AG04450 (cell line): ENCODE results near the gene ABHD5. TPM values are rescaled to one million over a fixed set of nuclear protein-coding genes. Genes with fewer than 3 reads are reported as not detected.

Source experiments
- CTCF ChIA-PET: fragments of 300-600, 350-600 bp; formaldehyde crosslinking; extraction: SDS; loops from one replicate; lab custom pipeline; 2022; ENCODE audit warnings: antibody characterized with exemption, inconsistent platforms; lab: Charles Lee
- POLR2A ChIA-PET: fragments of 350-600 bp; formaldehyde crosslinking; extraction: SDS; loops from one replicate; lab custom pipeline; 2021; ENCODE audit warnings: antibody characterized with exemption, inconsistent platforms; lab: Yijun Ruan, JAX
- DNase-seq: peaks from one replicate; pipeline ENCODE4 v3.0.0-alpha.2; 2011; ENCODE audit warnings: low read depth, low spot score
- H3K27ac ChIP-seq: one replicate; pipeline ENCODE4 v1.5.1; 2012; ENCODE audit warnings: low read depth, low read length, control low read depth
- H3K27me3 ChIP-seq: one replicate; pipeline ENCODE4 v1.6.0; 2012; ENCODE audit warnings: low read length; ENCODE audit not compliant: control insufficient read depth, insufficient read depth
- H3K4me3 ChIP-seq: 2 replicates; pipeline ENCODE4 v1.5.1; 2011; ENCODE audit warnings: mild to moderate bottlenecking, low read depth, low read length, control low read depth
- H3K9me3 ChIP-seq: 2 replicates; pipeline ENCODE4 v1.5.1; 2012; ENCODE audit warnings: low read length; ENCODE audit not compliant: control insufficient read depth, insufficient read depth
- polyA plus RNA-seq: library from polyadenylated mRNA; depleted of rRNA; stranded (reverse); fragments of >200 nt; gene quantifications from 2 replicates; pipeline ENCODE4 v1.2.3, GENCODE V29; 2011
- TF ChIP-seq, protein P1 (sequence below): IDR thresholded peaks from 2 replicates; pipeline ENCODE4 v1.5.1; 2011; ENCODE audit warnings: low read depth, low read length, control low read depth, inconsistent platforms

ABHD5 gene
- polyA plus RNA-seq, 1 experiment: 88.7 TPM

DNA sequence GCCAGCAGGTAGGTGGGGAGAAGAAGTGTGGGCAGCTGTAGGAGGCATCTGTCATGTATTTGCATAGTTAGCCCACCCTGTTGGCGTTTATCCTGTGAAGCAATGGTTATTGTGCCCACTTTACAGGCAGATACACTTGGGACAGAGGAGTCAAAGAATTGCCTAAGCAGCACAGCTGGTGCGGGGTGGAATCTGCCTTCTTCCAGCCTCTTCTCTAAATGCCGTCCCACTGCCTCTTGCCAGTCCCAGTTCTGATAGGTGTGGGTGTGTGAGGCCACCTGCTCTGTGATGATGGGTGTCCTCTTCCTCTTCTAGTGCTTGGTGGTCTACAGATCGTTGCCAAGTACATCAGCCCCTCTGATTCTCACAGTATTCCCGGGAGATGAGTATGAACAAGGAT lies 80.9 kb downstream of the ABHD5 start:
- ChIA-PET CTCF (no interaction called here), POLR2A (no interaction called here)
- Histone ChIP-seq H3K9me3 (no peaks in the 10 kb centered on the region), H3K27me3 (peaks cover 5% of the 10 kb centered on the region), H3K27ac (no peak overlapping the region), H3K4me3 (no peak overlapping the region)
- TF ChIP-seq, protein P1, sequence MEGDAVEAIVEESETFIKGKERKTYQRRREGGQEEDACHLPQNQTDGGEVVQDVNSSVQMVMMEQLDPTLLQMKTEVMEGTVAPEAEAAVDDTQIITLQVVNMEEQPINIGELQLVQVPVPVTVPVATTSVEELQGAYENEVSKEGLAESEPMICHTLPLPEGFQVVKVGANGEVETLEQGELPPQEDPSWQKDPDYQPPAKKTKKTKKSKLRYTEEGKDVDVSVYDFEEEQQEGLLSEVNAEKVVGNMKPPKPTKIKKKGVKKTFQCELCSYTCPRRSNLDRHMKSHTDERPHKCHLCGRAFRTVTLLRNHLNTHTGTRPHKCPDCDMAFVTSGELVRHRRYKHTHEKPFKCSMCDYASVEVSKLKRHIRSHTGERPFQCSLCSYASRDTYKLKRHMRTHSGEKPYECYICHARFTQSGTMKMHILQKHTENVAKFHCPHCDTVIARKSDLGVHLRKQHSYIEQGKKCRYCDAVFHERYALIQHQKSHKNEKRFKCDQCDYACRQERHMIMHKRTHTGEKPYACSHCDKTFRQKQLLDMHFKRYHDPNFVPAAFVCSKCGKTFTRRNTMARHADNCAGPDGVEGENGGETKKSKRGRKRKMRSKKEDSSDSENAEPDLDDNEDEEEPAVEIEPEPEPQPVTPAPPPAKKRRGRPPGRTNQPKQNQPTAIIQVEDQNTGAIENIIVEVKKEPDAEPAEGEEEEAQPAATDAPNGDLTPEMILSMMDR: no peak
- DNase-seq: no peak

DNA sequence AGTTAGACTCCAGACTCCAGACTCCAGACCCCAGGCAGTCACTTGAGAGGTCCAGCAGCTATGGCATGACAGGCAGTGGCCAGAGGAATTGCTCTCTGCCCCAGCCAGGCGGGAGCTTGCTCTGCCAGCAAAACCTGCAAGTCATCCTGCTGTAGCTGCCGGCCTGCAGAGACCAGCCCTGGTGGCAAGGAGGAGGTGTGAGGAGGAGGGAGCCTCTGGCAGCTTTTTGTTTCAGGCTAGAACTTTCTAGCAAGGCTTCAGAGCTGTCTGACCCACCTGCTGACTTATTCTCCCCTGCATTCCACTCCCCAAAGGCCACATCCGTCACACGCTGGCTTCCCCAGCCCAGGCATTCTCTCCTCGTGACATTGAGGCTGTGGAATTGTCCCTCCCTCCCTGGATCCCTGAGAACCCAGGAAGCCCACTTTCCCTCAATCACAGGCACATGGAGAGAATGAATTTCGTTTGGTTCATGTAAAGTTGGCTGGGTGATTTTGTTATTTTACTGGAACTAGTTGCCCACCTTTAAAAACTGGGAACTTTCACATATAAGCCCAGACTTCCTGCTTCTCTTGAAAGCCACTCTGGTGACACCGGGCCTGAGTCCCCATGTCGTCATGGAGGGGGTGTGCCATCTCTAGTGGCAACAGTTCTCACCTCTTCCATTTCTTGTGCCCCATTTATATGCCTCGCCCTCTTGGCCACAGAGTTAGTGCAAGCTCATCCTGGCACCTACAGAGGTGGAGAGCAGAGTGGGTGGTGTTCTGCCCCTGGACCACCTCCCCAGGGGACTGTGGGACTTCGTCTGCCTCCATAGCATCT lies 82.7 kb downstream of the ABHD5 start:
- H3K27me3 ChIP-seq: peaks cover 5% of the 10 kb centered on the region
- ChIA-PET POLR2A (no interaction called here), CTCF (interaction anchor here (0.5 kb wide), 1 partner anchor 121 kb away, joined by 3 read pairs; no protein-coding TSS in a partner anchor)
- no peak for DNase-seq
- H3K27ac ChIP-seq: no peak overlapping the region
- H3K9me3 ChIP-seq: no peaks in the 10 kb centered on the region
- TF ChIP-seq, protein P1: no peak
- no peak overlapping the region for H3K4me3 ChIP-seq

DNA sequence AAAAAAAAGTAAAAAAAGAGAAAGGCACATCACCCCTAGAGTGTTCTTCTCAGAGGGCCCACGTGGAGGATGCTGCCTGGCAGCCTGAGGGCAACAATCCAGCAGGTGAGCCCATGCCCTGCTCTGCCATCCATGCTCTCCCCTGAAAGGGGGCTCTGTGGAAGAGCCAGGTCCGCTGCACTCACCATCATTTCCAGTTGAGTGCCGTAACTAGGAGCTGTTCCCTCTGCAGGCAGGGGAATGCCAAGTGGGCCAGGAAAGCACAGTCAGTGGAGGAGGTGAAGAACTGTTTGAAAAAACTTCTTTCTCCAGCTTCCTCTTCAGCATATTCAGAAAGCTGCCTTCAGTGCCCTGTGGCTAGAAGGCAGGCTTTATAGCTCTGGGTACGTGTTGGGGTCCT lies 84.1 kb downstream of the ABHD5 start:
- H3K27me3 ChIP-seq: peaks cover 5% of the 10 kb centered on the region
- ChIA-PET CTCF (no interaction called here), POLR2A (no interaction called here)
- no peak for DNase-seq
- H3K9me3 ChIP-seq: no peaks in the 10 kb centered on the region
- TF ChIP-seq, protein P1: no peak
- H3K4me3 ChIP-seq: no peak overlapping the region
- H3K27ac ChIP-seq: no peak overlapping the region

DNA sequence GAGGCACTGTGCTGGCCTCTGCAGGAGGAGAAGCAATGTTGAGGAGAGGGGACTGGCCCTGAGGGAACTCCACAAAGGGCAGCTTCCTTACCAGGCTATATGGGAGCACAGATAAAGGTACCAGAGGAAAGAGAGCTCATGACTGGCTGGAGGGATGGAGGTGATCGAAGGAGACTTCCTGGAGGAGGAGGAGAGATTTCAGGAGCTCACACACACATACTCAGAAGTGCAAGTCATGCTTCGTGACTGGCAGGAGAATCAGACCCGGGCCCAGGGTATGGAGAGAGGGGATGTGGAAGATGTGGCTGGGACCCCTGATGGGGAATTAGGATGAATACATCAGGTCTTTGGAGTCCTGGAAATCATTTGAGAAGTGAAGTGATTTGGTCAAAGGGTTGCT lies 85.4 kb downstream of the ABHD5 start:
- TF ChIP-seq, protein P1: no peak
- H3K4me3 ChIP-seq: no peak overlapping the region
- H3K9me3 ChIP-seq: no peaks in the 10 kb centered on the region
- ChIA-PET CTCF (no interaction called here), POLR2A (no interaction called here)
- H3K27me3 ChIP-seq: peaks cover 5% of the 10 kb centered on the region
- DNase-seq: no peak
- no peak overlapping the region for H3K27ac ChIP-seq

DNA sequence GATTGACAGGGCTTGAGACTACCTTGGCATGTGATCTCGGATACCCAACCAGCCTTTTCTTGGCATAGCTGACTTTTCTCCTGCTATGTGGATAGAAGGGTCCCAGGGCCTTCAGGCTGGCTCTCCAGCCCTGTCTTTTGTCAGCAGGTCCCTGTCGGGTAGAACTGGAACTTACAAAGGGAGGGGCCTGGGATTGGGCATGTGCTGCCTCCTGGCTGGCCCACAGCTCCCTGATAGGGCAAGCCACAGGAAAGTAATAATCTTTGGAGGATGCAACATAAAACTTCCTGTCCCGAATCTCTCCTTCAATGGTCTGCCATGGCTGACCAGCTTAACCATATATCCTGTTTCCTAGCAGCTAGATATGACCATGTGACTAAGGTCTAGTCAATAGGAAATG lies 89.1 kb downstream of the ABHD5 start:
- POLR2A ChIA-PET: no interaction called here
- peaks cover 5% of the 10 kb centered on the region for H3K9me3 ChIP-seq
- TF ChIP-seq, protein P1: no peak
- no peak overlapping the region for H3K27ac ChIP-seq
- peaks cover 5% of the 10 kb centered on the region for H3K27me3 ChIP-seq
- CTCF ChIA-PET: no interaction called here
- no peak overlapping the region for H3K4me3 ChIP-seq
- no peak for DNase-seq
